Spinal cord (tissue), 10 donors: Measurements from ENCODE around the gene ATP2A3. TPM values are rescaled to one million over a fixed set of nuclear protein-coding genes. Genes with fewer than 3 reads are reported as not detected.
A peak's percentile ranks its signal among the peaks of the same experiment; 100 is the strongest.

Experiments used
- DNase-seq, 6 donors: peaks; one replicate each; pipeline versions ENCODE4 v3.0.0 to v3.0.0-alpha.2; 2013 to 2015; ENCODE audit warnings: low spot score in 6 of 6, low read depth in 4 of 6
- H3K27ac ChIP-seq: one replicate; pipeline ENCODE4 v1.5.1; 2013; ENCODE audit warnings: low read depth, low read length, control low read depth
- H3K27me3 ChIP-seq: one replicate; pipeline ENCODE4 v1.6.1; 2013; ENCODE audit warnings: low read length; ENCODE audit not compliant: control insufficient read depth, insufficient read depth
- H3K36me3 ChIP-seq: one replicate; pipeline ENCODE4 v1.6.1; 2013; ENCODE audit warnings: low read length; ENCODE audit not compliant: control insufficient read depth, insufficient read depth
- H3K4me1 ChIP-seq: one replicate; pipeline ENCODE4 v1.6.1; 2013; ENCODE audit warnings: low read length; ENCODE audit not compliant: control insufficient read depth, insufficient read depth
- H3K4me3 ChIP-seq: one replicate; pipeline ENCODE4 v1.5.1; 2013; ENCODE audit warnings: low read depth, low read length, control low read depth
- H3K9me3 ChIP-seq: one replicate; pipeline ENCODE4 v1.6.1; 2013; ENCODE audit warnings: low read length; ENCODE audit not compliant: control insufficient read depth, insufficient read depth
- WGBS: methylation state at CpG from one replicate; pipeline ENCODE4 v1.1.5; 2013; ENCODE audit warnings: missing lambda C conversion rate; ENCODE audit not compliant: insufficient coverage; 5-methylcytosine and 5-hydroxymethylcytosine counted together
- polyA plus RNA-seq, 2 donors: library from polyadenylated mRNA; unstranded; fragments of 120-200 nt; gene quantifications; one replicate each; pipeline ENCODE4 v1.2.1, GENCODE V29; 2013; ENCODE audit not compliant: insufficient read length in 2 of 2
- total RNA-seq, 2 donors: library from RNA; depleted of rRNA in 1 of 2; stranded (reverse); fragments of 120-200 nt in 1 of 2; fragments of >200 nt in 1 of 2; gene quantifications; one replicate each; pipeline versions ENCODE4 v1.2.3 to v1.2.4, GENCODE V29; 2013 to 2014
- donor health status: healthy.

The ATP2A3 gene
- total and polyA plus RNA-seq, 4 donors = 3.8 to 4.6 (median 4.0) TPM

DNA sequence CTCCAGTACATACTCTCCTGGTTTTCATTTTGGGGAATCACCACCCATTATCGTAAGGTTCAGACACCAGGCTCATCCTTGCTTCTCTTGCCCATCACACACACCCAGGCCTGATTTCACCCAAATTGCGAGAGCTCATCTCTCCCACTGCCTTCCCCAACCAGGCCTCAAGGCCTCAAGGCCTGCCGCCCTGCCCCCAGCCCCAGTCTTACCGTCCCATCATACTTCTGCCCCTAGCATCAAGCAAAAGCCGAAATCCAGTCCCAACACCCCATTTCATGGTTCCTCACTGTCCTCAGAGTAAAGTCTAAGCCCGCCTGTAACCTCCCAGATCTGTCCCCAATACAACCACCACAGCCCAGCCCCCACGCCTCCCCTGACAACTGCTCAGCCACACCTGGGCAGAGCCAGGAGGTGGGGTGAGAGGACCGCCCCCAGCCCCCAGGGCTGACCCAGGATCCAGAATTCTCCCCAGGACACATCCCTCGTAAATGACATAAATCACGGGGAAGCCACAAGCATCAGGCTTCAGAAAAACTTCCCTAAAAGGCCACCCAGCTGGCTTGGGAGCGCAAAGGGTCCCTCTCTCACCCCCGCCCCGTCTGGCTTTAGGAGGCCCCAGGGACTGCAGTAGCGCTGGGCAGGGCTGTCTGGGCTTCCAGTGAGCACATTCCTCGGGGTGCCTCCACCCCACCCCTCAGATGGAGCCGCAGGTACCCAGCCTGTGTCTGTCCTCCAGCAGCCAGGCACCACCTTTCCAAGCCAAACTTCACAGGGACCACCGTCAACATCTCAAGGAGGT, 38.4 kb downstream of the ATP2A3 start:
- Histone ChIP-seq H3K9me3 (no peaks in the 10 kb centered on the region), H3K4me3 (no peak overlapping the region), H3K4me1 (peaks cover 15% of the 10 kb centered on the region), H3K27me3 (no peaks in the 10 kb centered on the region), H3K36me3 (no peaks in the 10 kb centered on the region), H3K27ac (no peak overlapping the region)
- no peak for DNase-seq
- 74% methylated on average over 14 of the region's 17 CpGs for WGBS

DNA sequence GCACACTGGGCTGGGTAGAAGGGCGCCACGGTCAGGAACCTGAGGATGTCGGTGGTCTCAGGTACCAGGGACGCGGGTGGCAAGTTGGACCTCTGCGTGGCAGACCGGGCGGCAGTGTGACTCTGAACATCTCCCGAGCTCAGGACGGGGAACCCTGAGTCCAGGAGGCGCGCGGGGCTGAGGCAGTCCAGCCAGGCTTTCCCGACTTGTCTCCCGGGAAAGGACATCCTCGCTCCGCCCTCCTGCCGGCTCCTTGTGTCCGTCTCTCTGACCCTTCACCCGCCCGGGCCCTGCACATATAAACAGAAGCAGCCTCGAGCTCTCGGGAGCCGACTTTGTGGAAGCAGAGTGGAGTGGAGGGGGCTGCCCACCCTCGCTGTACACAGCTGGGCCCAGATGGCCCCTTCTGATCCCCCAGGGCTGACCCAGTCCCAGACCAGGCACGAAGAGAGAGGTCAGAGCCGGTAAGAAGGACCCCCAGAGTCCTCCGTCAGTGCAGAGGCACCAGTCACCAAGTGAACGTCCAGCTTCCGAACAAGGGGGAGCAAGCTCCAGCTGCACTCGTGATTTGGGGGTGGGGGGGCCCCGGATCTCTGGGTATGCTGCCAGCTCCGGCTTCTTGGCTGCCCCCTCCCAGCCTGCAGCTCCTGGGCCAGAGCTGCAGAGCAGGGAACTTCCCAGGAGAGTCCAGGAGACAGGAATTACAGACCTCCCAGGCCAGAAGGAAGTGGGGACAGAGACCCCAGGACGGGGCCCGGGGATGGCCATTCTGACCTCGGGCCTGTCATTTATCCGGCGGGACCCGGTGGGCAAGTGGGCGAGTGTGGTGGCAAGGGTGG, 39.5 kb downstream of the ATP2A3 start:
- WGBS = 58% methylated on average over 37 of the region's 40 CpGs
- no peaks in the 10 kb centered on the region for H3K9me3 ChIP-seq
- no peaks in the 10 kb centered on the region for H3K36me3 ChIP-seq
- DNase-seq = no peak
- no peak overlapping the region for H3K4me3 ChIP-seq
- H3K27me3 ChIP-seq = no peaks in the 10 kb centered on the region
- H3K4me1 ChIP-seq = peaks cover 15% of the 10 kb centered on the region
- H3K27ac ChIP-seq = no peak overlapping the region

DNA sequence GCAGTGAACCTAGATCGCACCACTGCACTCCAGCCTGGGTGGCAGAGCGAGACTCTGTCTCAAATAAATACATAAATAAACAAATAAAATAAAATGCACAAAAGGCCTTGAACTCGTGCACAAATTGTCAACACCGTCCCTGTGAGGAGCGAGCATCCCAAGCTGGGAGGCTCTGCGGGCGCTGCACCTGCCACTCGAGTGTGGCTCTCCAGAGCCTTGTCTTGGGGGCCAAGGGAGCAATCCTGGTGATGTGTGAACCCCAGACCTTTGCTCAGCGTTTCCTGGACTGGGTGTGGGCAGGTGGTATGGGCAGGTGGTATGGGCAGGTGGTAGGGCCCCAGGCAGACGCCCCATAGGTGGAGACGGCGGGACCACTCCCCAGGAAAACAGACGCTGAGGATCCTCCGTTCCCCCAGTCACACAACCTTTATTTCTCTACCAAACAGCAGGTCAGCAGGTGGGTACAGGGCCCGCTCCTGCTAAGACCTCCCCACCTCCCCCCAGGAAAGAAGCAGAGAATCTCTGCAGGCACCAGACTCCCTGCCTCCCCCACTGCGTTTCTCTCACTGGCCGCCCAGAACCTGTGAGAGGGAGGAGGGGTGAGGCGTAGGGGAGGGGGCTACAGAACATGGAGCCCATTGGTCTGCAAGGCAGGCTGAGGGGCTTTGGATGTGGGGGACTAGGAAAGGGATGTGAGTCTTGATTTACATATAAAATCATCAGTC, 40.6 kb downstream of the ATP2A3 start:
- H3K36me3 ChIP-seq = no peaks in the 10 kb centered on the region
- peaks cover 15% of the 10 kb centered on the region for H3K4me1 ChIP-seq
- H3K27ac ChIP-seq = no peak overlapping the region
- H3K27me3 ChIP-seq = no peaks in the 10 kb centered on the region
- H3K9me3 ChIP-seq = no peaks in the 10 kb centered on the region
- WGBS = 88% methylated on average over 9 of the region's 18 CpGs
- DNase-seq = no peak
- H3K4me3 ChIP-seq = no peak overlapping the region

DNA sequence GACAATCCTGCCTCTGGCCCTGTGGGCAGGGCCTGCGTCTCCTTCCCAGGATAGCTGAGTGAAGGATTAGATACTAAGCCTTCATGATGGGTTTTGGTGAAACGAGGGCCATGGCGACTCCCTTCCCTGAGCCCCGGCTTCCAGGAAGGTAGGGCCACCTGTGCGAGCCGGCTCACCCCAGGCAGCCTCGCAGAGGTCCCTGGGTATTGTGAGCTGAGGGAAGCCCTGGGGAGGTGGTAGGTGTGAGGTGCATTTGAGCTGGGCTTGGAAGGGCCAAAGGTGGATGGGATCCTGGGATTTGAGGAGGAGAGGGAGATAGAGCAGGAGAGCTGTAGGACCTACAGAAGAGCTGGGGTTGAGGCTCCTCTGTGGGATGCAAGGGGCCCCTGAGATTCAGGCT, 41.5 kb downstream of the ATP2A3 start:
- H3K4me3 ChIP-seq = no peak overlapping the region
- no peaks in the 10 kb centered on the region for H3K9me3 ChIP-seq
- WGBS = 93% methylated on average over 7 of the region's 7 CpGs
- no peaks in the 10 kb centered on the region for H3K36me3 ChIP-seq
- no peak overlapping the region for H3K27ac ChIP-seq
- H3K27me3 ChIP-seq = no peaks in the 10 kb centered on the region
- DNase-seq = no peak
- peaks cover 12% of the 10 kb centered on the region for H3K4me1 ChIP-seq

DNA sequence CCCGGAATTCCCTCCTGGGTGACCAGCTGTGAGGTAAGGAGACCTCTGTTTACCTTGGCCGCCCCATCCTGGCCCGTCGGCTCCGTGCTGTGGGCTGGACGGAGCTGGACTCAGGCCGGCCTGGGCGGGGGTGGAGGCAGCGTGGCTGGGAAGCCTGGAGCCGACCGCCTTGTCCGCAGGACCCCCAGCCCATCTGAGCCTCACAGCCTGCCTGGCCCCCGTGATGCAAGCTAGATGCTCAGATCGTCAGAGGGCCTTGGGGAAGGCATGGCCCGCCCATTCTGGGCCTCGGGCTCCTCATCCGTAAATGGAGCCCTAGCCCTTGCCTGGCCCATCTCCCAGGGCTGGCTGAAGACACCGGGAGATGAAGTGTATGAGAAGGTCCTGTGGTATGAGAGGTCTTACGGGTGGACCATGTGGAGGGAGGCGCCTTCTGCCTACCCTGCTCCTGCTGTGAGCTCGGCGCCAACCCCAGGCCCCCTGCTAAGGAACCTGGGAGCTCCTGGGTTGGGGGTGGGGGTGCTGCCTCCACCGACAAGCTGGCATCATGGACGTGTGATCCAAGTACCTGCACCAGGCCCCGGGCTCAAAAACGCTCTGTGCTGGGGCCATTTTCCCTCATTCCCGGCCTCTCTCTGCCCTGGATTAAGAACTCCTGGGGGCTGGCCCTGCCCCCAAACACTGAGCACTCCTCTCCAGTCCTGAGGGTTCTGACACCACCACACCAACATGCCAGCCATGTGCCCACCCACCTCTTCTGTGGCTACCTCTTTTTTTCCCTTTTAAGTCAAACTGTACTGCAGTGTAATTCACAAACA, 42.5 kb downstream of the ATP2A3 start:
- Histone ChIP-seq H3K4me1 (peaks cover 16% of the 10 kb centered on the region), H3K4me3 (no peak overlapping the region)
- WGBS = 70% methylated on average over 25 of the region's 27 CpGs

DNA sequence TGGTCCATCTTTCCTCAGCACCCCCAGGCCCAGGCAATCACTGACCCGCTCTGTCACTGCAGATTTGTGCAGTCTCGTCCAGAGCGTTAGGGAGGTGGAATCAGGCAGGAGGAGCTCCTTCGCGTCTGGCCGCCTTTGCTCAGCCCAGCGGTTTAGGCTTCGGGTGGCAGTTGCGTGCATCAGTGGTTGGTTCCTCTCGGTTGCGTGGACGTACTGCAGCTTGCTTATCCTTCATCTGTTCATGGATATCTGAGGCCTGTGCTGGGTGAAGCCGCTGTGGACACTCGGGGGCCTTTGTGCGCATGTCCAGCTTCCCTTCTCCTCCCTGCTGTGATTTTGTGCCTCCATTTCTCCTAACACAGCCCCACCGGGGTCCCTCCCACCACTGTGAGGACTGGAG, 43.2 kb downstream of the ATP2A3 start:
- Histone ChIP-seq H3K36me3 (no peaks in the 10 kb centered on the region), H3K27me3 (no peaks in the 10 kb centered on the region), H3K4me3 (no peak overlapping the region), H3K4me1 (peaks cover 16% of the 10 kb centered on the region), H3K27ac (no peak overlapping the region), H3K9me3 (no peaks in the 10 kb centered on the region)
- DNase-seq = peak in 1 of 6 donors; percentile 37
- WGBS = 74% methylated on average over 15 of the region's 16 CpGs

More for the DNA sequence above, 42.5 kb downstream of the ATP2A3 start:
- Histone ChIP-seq H3K27ac (no peak overlapping the region), H3K9me3 (no peaks in the 10 kb centered on the region), H3K36me3 (no peaks in the 10 kb centered on the region), H3K27me3 (no peaks in the 10 kb centered on the region)
- peak in 1 of 6 donors; percentile 47 for DNase-seq

DNA sequence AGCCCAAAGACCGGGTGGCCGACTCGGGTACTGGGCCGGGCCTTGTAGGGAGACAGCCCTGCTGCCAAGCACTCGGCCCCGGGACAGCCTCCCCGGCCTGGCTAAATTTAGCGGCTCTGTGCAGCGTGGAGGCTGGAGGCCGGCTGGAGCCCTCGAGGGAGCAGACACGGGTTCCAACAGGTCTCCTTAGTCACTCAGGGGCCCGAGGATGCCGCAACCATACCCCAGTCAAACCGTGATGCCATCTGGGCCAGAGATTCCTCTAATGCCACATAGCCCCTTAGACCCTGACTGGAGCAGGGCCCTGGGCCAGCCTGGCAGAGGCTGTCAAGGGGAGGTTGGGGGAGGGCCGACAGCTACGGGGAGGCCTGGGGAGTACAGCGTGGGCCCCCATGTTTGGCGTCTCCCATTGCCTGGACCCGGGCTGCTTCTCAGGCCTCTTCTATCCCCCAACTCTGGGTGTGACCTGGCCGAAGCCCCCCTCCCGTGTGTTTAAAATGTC, 45.1 kb downstream of the ATP2A3 start:
- 91% methylated on average over 15 of the region's 22 CpGs for WGBS
- Histone ChIP-seq H3K27ac (no peak overlapping the region), H3K9me3 (no peaks in the 10 kb centered on the region), H3K36me3 (no peaks in the 10 kb centered on the region), H3K4me1 (peaks cover 7% of the 10 kb centered on the region), H3K4me3 (no peak overlapping the region), H3K27me3 (no peaks in the 10 kb centered on the region)
- DNase-seq = no peak

DNA sequence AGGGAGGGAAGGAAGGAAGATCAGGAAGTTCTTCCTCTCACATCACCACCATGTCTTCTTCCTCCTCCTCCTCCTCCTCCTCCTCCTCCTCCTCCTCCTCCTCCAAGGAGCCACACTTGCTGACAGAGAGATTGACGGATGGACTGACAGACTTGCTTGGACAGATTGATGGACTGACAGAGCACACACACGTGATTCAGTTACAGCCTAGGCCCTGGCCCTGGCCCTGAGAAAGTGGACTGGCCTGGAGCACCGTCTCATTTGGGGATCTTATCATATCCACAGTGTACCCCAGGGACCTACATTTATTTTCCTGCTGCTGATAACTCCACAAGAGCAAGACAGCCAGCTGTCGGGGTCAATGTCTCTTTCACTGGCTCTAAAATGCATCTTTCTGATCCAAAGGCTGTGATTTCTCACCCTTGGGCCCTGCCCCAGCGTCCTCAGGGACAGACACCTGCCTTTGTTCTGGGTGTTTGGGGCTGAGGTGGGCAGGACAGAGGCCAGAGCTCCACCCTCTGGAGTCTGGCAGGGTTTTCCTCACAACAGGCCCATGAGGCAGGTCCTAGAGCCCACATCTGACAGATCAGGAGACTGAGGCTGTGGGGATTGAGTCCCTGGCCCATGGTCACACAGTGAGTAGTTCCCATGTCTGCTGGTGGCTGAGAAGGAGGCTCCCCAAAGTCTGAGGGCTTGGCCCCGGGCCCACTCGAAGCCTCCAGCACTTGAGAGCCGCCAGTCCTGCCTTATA, 45.7 kb downstream of the ATP2A3 start:
- no peak for DNase-seq
- 66% methylated on average over 8 of the region's 8 CpGs for WGBS
- Histone ChIP-seq H3K4me3 (no peak overlapping the region), H3K9me3 (no peaks in the 10 kb centered on the region), H3K27ac (no peak overlapping the region), H3K27me3 (no peaks in the 10 kb centered on the region), H3K36me3 (no peaks in the 10 kb centered on the region), H3K4me1 (peaks cover 14% of the 10 kb centered on the region)
